Kidney capillary endothelial cell (primary cell): Measurements from ENCODE around the gene ANKRD33B.

Experiments used
- DNase-seq: peaks from one replicate; pipeline ENCODE4 v3.0.0-alpha.2; 2018; ENCODE audit warnings: low spot score

ANKRD33B gene

DNA sequence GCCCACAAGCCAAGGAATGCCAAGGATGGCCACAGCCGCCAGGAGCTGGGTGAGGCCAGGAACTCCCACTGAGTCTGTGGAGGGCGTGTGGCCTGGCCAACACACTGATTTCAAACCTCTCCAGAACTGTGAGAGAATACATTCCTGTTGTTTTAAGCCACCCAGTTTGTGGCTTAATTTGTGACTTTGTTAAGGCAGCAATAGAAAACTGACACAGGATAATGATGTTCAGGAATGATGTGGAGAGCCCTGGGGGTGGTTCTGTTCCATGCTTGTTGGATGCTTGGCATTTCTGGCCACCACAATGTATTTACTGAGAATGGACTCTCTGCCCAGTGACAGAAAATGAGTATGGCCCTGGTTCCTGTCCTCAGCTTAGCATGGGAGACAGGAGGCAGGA is 114.4 kb downstream of the ANKRD33B start:
- no peak for DNase-seq

DNA sequence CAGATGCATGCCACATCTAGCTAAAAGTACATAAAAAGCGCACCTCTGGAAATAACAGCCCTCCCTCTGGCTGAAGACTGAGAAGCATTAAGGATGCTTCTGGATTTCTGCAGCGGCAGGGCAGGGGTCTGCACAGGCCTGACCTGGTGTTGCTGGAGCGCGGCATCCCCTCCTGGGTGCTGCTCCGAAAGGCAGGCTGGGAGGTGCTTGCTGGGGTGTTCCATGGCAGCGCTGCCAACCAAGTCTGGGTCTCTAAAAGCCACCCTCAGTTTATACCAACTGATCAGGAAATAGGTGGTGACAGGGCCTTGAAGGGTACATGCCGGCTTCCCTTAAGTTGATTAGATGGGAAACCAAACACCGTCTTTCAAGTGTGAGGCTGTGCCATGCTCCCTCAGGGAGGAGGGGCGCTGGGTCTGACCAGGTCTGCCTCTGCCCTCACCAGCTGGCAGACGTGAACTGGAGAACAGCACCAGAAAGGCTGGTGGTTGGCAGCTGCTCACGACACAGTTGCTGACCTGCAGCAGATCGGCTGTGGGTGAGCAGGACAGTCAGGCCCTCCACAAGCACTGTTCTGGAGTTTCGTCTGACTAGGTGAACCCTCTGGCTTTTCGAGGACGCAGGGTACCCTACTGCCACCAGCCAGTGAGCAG is 115.6 kb downstream of the ANKRD33B start:
- DNase-seq: no peak

- DNase-seq: no peak
Observed at GRCh38 chr5:10680876-10681481, 117.1 kb downstream of the ANKRD33B start.

- DNase-seq: no peak
Observed at GRCh38 chr5:10681731-10682679, 118.1 kb downstream of the ANKRD33B start.

- DNase-seq: no peak
Observed at GRCh38 chr5:10682801-10683525, 119.1 kb downstream of the ANKRD33B start.

- no peak for DNase-seq
Observed at GRCh38 chr5:10684303-10685086, 120.6 kb downstream of the ANKRD33B start.

DNA sequence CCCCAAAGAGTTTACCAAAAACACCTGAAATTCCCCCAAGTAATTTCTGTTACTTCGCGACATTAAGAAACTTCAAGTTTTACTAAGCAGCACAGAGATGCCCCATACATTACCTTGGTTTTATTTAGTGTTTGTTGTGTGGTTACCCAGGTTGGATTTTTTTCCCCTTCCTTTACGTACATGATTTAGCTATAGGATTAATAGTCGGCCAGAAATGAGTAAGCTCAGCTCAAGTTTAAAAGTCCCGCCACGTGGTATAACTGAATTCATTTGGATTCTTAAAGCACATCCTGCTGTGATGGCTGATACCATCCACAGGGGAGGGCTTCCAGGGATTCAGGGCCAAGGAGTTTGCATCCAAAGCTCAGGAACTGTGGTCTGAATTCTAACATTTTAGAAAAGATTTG is 121.2 kb downstream of the ANKRD33B start:
- no peak for DNase-seq

- DNase-seq: no peak
Observed at GRCh38 chr5:10686890-10687289, 123.0 kb downstream of the ANKRD33B start.

DNA sequence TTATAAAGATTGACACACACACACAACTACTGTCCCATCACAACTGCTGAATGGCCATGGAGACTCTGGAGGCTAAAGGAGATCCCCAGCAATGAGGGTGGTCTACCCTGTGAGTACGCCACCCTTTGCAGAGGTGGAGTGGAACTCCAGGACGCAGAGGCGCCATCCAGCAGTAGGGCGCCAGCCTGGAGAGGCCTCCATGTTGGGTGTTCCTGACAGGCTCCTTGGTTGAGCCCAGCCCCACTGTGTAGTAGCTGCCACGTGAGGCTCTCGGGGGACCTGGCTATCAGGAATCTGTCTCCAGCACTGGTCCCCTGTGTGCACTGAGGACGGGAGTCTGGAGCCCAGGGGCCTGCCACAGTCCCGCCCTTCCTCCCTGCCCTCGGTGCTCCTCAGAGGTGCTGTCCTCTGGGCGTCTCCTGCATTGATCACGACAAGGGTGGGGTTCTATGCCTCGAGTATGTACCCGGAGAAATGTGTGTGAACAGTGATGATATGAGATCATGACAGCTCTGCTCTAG is 124.8 kb downstream of the ANKRD33B start:
- DNase-seq: no peak

- DNase-seq: no peak
Observed at GRCh38 chr5:10689391-10690081, 125.7 kb downstream of the ANKRD33B start.

DNA sequence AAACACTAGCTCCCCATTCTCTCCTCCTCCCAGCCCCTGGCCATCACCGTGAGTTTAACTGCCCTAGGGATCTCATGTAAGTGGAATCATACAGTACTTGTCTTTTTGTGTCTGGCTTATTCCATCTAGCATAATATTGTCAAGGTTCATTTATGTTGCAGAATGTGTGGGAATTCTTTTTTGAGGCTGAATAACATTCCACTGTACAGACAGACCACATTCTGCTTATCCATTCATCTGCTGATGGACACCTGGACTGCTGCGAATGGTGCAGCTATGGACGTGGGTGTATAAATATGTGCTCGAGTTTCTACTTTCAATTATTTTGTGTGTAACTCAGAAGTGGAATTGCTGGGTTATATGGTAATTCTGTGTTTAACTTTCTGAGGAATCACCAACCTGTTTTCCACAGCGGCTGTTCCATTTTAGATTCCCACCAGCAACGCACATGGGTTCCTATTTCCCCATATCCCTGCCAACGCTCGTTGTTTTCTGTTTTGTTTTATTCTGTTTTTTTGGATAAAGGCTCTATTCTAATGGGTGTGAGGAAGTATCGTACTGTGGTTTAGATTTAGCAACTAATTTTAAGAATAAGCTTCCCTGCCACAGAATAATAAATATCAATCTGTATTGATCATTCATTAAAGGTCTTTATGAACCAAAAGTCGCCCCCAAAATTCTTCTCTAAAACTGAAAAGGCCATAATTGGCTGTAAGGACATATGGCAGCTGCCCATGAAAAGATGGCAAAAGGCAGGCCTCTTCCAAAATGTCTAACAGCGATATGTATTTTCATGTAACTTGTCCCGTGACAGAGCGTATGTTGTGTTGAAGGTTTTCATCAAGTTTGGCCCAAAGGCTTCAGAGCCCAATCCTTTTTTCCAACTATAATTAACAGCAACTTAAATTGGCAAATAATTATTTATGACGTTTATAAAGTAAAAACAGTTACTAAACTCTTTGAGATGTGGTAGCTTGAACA is 126.9 kb downstream of the ANKRD33B start:
- DNase-seq: no peak

DNA sequence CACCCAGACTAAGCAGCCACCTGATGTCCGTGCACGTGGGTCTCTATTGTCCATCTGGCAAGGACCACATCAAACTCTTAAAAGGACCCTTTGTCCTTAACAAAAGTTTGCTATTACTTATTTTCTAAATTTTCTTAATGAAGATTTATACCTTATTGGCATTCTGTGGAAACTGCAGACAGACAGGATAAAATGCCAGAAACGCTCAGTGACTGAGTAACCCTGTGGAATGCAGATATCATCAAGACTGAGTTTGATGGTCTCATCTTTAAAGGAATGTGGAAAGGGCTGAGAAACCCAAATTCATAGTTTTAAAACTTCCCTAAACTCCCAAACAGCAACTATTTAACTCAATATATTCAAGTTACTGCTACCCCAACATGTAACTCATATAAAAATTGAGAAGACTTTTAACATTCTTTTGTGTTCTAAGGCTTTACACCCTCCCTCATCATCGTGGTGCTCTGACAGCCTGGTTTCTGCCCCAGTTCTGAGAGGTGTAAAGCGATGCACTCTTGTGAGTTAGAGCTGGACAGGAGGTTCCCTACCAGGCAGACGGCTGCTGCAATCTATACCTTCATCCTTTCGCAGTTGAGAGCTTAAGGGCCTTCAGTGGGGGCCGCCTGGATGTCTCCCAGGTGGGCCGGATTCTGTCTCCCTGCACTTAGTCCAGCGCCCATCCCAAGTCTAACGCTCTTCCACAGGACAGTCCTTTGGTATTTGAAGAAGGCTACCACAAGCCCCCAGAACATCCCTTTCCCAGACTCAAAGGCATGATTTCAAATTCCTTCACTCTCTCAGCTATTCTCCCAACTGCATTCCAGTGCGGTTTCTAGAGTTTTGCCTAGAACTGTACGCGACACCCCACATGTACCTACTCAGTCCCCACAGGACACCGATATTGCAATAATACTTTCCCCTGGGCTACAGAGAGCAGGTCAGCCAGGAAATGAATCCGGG is 128.2 kb downstream of the ANKRD33B start:
- DNase-seq: no peak

DNA sequence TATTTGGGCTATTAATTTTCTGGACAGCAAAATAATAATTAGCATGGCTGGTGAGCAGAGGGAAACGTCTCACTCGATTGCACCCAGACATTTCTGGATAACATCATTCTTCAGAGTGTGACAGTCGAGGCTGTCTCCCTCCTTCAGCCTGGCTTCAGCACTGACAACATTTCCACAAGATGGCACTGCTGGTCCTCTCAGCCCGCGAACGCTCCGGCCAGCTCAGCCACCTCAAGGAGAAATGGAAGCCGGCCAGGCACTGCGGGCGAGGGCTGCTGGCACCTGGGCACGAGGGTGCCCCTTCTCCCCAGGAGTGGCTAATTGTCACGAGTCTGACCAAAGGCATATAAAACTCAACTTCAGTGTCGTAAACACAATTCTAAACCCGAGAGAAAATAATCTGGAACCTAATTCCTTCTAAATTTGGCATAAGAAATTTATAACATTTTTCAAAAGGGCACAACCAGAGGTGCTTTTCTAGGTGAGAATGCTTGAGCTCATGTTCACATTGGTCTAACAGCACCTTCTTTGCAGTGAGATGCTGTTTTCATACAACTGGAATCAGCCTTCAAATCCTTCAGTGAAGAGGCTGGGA is 131.3 kb downstream of the ANKRD33B start:
- peak; percentile 60 for DNase-seq

DNA sequence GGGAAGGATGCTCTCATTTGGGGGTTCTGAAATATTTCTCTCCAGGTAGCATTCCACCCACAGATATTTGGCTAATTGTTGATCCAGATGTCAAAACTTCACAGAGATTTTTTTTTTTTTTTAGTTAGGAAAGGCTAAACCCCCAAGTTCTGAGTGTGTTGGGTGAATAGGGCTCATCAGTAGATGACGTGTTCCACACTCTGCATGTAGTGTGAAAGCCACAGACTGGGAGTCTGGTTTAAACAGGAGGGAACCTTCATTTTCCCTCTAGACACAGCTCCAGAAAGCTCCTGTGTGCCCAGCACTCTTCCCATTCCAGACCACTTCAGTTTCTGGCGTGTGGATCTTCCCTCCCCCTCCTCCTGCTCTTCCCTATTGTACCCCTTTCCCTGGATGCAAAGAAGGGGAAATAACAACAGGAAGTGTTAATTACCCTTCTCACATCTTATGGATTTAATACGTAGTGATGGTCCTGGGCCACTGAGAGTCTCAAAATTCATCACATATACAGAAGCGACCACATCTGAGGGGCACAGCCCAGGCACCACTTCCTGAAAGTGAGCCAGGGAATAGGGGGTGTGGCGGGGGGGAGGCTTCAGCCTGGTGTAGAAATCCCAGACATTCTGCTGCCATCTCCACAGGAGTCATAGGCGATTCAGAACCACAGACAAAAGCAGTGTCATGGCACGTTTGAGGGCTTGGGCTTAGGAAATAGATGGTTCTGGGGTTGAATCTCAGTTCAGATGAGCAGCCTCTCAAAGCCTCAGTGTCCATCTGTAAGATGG is 132.1 kb downstream of the ANKRD33B start:
- no peak for DNase-seq

DNA sequence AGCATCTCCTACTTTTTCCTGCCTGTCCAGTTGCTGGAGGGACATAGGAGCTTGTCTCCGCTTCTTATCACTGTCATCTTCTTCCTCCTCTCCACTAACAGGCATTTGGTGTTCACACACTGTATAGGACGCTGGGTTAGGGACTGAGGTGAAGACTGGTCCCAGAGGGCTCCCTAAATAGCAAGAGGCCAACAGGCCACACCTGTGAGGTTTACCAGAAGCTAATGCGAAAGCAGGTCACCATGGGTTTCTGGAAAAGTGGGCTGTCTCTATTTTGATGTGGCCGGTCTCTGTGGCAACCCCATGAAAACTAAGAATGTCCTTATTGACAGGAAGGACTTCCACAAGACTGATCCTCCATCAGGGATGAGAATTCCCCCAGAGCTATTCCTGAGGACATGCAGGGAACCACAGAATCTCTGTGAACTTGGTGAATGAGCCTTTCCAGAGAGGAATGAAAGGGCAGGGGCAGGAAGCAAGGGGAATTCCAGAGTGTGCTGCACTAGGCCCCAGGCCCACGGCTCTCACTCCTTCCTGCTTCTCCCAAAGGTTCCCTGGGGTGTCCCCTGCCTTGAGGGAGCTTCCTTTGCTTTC is 135.5 kb downstream of the ANKRD33B start:
- no peak for DNase-seq

- no peak for DNase-seq
Observed at GRCh38 chr5:10699987-10700386, 136.1 kb downstream of the ANKRD33B start.

DNA sequence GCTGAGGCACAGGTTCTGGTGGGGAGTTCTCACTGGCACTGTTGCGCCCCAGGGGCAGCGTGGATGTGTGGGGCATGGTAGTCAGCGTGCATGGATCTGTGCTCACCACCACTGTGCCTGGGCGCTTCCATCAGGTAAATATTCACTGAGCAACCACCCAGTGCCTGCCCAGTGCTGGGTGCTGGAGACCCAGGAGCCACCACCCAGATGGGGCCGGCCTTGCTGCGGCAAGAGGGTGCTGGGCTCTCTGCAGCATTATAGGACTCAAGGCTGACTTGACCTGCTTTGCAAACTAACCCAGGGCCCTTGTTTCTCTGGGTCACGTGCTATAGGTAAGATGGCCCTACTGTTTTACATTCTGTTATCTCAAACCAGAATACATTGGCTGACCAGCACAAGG is 136.6 kb downstream of the ANKRD33B start:
- DNase-seq: no peak
